Stimulated activated CD8-positive, alpha-beta memory T cell treated with anti-CD3 and anti-CD28 coated beads, Interleukin-12 subunit alpha, Interleukin-12 subunit beta, amount 100 ng/mL, for 4 hours (primary cell): Measurements from ENCODE around the gene NUP37.

Source experiments
- DNase-seq: peaks from one replicate; pipeline ENCODE4 v3.0.0-alpha.2; 2020; ENCODE audit warnings: low read depth

NUP37 gene

GRCh38 chr12:102026728-102027127 lies 93.2 kb downstream of the NUP37 start:
- no peak for DNase-seq

GRCh38 chr12:102024765-102025164 lies 95.1 kb downstream of the NUP37 start:
- no peak for DNase-seq

GRCh38 chr12:102023343-102023930 lies 96.5 kb downstream of the NUP37 start:
- DNase-seq = no peak
